ENCODE results near the gene ERLEC1. TPM values are rescaled to one million over a fixed set of nuclear protein-coding genes. Genes with fewer than 3 reads are reported as not detected.

Gene ERLEC1
- total RNA-seq, 4 donors from 2014 or later: 39.1 to 55.5 (median 46.2) TPM

DNA sequence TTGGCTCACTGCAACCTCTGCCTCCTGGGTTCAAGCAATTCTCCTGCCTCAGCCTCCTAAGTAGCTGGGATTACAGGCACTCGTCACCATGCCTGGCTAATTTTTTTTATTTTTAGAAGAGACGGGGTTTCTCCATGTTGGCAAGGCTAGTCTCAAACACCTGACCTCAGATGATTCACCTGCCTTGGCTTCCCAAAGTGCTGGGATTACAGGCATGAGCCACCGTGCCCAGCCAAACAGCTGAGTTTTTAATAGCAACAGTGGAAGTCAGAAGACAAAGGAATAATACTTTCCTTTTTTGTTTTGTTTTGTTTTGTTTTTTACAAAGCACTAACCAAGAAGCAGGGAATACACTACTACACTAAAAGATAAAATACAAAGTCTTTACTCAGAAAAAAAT is 56.0 kb downstream of the ERLEC1 start:
- TF ChIP-seq, protein P1, sequence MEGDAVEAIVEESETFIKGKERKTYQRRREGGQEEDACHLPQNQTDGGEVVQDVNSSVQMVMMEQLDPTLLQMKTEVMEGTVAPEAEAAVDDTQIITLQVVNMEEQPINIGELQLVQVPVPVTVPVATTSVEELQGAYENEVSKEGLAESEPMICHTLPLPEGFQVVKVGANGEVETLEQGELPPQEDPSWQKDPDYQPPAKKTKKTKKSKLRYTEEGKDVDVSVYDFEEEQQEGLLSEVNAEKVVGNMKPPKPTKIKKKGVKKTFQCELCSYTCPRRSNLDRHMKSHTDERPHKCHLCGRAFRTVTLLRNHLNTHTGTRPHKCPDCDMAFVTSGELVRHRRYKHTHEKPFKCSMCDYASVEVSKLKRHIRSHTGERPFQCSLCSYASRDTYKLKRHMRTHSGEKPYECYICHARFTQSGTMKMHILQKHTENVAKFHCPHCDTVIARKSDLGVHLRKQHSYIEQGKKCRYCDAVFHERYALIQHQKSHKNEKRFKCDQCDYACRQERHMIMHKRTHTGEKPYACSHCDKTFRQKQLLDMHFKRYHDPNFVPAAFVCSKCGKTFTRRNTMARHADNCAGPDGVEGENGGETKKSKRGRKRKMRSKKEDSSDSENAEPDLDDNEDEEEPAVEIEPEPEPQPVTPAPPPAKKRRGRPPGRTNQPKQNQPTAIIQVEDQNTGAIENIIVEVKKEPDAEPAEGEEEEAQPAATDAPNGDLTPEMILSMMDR (IDR thresholded peaks at IDR 0.05; ENCODE audit: low read depth): no peak

DNA sequence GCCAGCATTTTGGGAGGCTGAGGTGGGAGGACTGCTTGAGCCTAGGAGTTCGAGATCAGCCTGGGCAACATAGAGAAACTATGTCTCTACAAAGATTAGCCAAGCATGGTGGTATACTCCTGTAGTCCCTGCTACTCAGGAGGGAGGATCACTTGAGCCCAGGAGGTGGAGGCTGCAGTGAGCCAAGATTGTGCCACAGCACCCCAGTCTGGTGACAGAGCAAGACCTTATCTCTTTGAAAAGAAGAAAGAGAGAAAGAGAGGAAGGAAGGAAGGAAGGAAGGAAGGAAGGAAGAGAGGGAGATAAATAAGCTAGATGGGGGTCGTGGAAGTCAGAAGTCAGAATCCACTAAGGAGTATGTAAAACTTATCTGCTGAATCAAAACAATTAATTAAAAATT is 56.8 kb downstream of the ERLEC1 start:
- TF ChIP-seq, protein P1 (IDR thresholded peaks at IDR 0.05; ENCODE audit: low read depth): no peak

DNA sequence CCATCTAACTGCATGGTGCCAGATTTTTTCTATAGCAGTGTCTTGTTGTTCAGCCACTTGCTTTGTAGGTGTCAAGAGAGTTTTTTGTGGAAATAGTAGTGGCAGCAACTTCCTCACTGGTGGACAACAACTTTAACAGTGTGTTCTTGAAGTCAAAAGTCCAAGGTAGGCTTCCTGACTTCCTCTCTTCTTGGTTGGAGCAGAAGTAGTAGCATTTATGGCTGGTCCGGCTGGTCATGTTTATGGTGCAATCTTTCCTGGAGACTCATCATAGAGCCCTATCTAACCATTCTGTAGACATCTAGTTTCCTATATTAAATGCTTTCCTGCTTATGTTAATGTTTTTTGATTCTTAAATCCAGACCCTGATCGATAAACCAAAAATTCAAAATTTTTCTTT is 61.2 kb downstream of the ERLEC1 start:
- TF ChIP-seq, protein P1 (IDR thresholded peaks at IDR 0.05; ENCODE audit: low read depth): no peak

DNA sequence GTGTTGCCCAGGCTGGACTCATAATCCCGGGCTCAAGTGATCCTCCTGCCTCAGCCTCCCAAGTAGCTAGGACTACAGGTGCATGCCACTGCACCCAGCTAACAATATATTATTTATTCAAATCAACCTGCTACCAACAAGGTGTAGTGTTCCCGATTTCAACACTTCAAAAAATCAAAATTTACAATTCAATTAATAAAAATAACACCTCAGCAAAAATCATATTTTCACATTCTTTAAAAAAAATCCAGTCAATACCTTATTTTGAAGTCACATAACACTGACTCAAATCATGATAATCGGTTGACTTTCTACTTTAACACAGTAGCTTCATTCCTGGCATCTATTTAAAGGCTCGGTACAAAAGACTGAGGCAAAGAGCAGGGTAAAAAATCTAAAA is 65.7 kb downstream of the ERLEC1 start:
- TF ChIP-seq, protein P1 (IDR thresholded peaks at IDR 0.05; ENCODE audit: low read depth): no peak

DNA sequence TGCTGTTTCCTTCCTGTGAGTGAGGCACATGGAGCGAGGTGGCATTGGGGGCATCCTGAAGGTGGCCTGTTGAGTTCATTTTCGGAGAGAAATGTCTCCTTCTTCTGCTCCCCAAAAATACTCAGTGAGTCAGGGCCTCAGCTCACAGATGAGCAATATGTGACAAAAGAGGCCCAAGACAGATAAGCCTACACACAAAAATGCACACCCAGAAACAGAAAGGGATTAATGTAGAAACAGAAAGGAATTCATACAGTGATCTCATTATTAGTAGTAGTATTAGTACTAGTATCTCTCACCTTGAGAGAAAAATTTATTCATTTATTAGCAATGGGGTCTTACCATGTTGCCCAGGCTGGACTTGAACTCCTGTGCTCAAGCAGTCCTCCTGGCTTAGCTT is 67.8 kb downstream of the ERLEC1 start:
- TF ChIP-seq, protein P1 (IDR thresholded peaks at IDR 0.05; ENCODE audit: low read depth): no peak

DNA sequence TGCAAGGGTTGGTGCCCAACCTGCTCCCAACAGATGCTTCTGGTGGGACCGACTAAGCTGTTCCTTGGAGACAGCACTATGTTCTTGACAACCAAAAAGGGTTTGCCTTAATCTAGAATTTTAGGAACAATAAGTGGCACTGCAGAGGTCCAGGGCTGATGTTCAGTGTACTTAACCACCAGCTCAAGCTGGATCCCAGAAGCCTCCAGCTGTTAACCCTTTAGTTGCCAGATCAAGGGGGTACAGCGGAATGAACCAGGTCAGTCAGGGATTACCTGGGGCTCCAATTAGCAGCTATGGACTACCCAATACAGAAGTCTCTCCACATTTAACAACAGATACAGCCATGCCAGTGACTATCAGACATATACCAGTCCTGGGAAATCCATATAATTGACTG is 69.4 kb downstream of the ERLEC1 start:
- TF ChIP-seq, protein P1 (IDR thresholded peaks at IDR 0.05; ENCODE audit: low read depth): no peak

DNA sequence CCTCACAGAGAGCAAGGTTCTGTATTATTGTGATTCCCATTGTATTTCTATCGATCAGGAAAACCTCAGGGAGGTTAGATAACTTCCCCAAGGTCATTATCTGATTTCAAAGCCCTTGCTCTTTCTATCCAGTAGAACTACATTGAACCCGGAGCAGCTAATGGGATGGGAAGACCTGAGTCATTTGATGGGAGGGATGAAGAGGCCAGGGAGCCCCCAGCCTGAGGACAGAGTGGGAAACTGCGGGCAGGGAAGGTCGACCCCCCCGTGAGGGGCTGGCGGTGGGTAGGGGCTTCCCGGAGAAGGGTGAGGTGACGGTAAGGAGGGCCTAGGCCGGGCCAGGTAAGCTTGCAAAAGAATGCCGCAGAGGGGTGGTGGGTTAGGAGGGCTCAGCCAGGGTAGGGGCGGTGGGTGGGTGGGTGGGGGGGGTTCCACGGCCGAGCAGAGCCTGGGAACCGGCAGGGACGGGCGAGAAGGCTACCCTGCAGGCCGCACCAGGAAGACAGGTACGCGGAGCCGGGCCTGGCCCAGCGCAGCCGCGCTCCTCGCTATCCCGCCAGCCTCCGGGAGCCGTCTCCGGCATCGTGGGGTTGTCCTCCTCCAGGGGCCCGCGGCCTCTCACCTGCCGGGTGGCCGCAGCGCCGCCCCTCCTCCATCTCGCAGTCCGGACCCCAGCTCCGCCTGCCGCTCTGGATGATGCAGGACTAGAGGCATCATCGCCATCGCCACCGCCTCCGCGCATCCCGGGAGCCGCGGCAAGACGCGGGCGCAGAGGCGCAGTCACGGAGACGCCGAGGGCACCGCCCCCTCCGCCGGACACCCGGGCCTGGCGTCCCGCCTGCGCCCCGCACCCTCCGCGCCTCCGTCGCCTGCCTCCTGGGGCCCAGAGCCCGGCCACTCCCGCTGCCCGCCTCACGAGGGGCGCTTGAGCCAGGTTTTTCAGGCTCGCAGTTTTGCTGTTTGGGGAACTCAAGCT is 72.7 kb downstream of the ERLEC1 start, which contains the start of gene GPR75:
GPR75 (minus strand) TSS at position 762 of the 976 bp plus-strand sequence. CDS start 5,211 bp downstream, outside the sequence.
- TF ChIP-seq, protein P1 (IDR thresholded peaks at IDR 0.05; ENCODE audit: low read depth): no peak

All from subcutaneous adipose tissue (tissue), 4 donors.